K562 (cell line): ENCODE results near the gene CARMIL3. TPM values are rescaled to one million over a fixed set of nuclear protein-coding genes. Genes with fewer than 3 reads are reported as not detected.

Experiments
- BDP1 ChIP-seq: IDR thresholded peaks from 3 replicates; pipeline ENCODE4 v1.6.1; 2011; ENCODE audit not compliant: insufficient read length, insufficient read depth
- BHLHE40 ChIP-seq: IDR thresholded peaks from 2 replicates; pipeline ENCODE4 v1.6.1; 2011; ENCODE audit warnings: low read length, improper control_type of control experiment
- BRD9 ChIP-seq: fragments of 450-650 bp; IDR thresholded peaks from 2 replicates; pipeline ENCODE4 v1.6.1; 2018; ENCODE audit warnings: low read depth; ENCODE audit not compliant: partially characterized antibody
- CBFB ChIP-seq: sonication (generic); formaldehyde crosslinking; IDR thresholded peaks from 2 replicates; pipeline ENCODE4 v1.4.0; 2020; ENCODE audit warnings: mild to moderate bottlenecking, missing genetic modification reagents
- E2F3 ChIP-seq: fragments of 250-450 bp; sonication (Bioruptor Pico); IDR thresholded peaks from 2 replicates; pipeline ENCODE4 v1.4.0; 2020; ENCODE audit warnings: mild to moderate bottlenecking
- ELK1 ChIP-seq: sonication (generic); formaldehyde crosslinking; IDR thresholded peaks from 2 replicates; pipeline ENCODE4 v1.8.1; 2022; ENCODE audit warnings: missing genetic modification reagents
- ETV1 ChIP-seq: fragments of 450-650 bp; conservative IDR thresholded peaks from 2 replicates; pipeline ENCODE4 v1.6.1; 2016; ENCODE audit warnings: missing genetic modification characterization, control low read depth, low read depth, missing compliant biosample characterization
- FIP1L1 ChIP-seq: fragments of 200-400 bp; formaldehyde crosslinking; IDR thresholded peaks from 2 replicates; pipeline ENCODE4 v1.6.1; 2018; ENCODE audit warnings: mild to moderate bottlenecking, low read depth, low read length; ENCODE audit not compliant: poor library complexity, severe bottlenecking
- GATAD2B ChIP-seq: fragments of 450-650 bp; IDR thresholded peaks from 2 replicates; pipeline ENCODE4 v1.6.1; 2017; ENCODE audit warnings: mild to moderate bottlenecking, borderline replicate concordance
- HMG20A ChIP-seq: fragments of 450-650 bp; formaldehyde crosslinking; conservative IDR thresholded peaks from 2 replicates; pipeline ENCODE4 v1.4.0; 2020; ENCODE audit warnings: mild to moderate bottlenecking, mixed read lengths
- IRF2 ChIP-seq: sonication (generic); formaldehyde crosslinking; IDR thresholded peaks from 2 replicates; pipeline ENCODE4 v1.8.1; 2022; ENCODE audit warnings: mild to moderate bottlenecking, missing genetic modification reagents
- JUNB ChIP-seq: fragments of 450-650 bp; formaldehyde crosslinking; conservative IDR thresholded peaks from 2 replicates; pipeline ENCODE4 v1.4.0; 2020; ENCODE audit warnings: mild to moderate bottlenecking
- LARP7 ChIP-seq: fragments of 450-650 bp; IDR thresholded peaks from 2 replicates; pipeline ENCODE4 v1.6.1; 2016
- LEF1 ChIP-seq: fragments of 450-650 bp; IDR thresholded peaks from 2 replicates; pipeline ENCODE4 v1.6.1; 2016; ENCODE audit warnings: mild to moderate bottlenecking
- MEF2A ChIP-seq: IDR thresholded peaks from 2 replicates; pipeline ENCODE4 v1.6.1; 2011; ENCODE audit warnings: low read depth, mild to moderate bottlenecking, low read length, moderate library complexity; ENCODE audit not compliant: control insufficient read depth
- SIN3B ChIP-seq: fragments of 450-650 bp; IDR thresholded peaks from 2 replicates; pipeline ENCODE4 v1.6.1; 2017; ENCODE audit warnings: low read depth, mild to moderate bottlenecking, moderate library complexity
- SMARCA4 ChIP-seq: fragments of 450-650 bp; IDR thresholded peaks from 2 replicates; pipeline ENCODE4 v1.6.1; 2016
- SP1 ChIP-seq: sonication (generic); formaldehyde crosslinking; IDR thresholded peaks from 2 replicates; pipeline ENCODE4 v1.8.1; 2022; ENCODE audit warnings: mild to moderate bottlenecking, missing genetic modification reagents
- TFAM ChIP-seq: fragments of 250-450 bp; sonication (Bioruptor Pico); conservative IDR thresholded peaks from 2 replicates; pipeline ENCODE4 v1.5.0; 2021; ENCODE audit warnings: mild to moderate bottlenecking, moderate library complexity
- XRCC5 ChIP-seq: fragments of 200-400 bp; formaldehyde crosslinking; IDR thresholded peaks from 2 replicates; pipeline ENCODE4 v1.6.1; 2017; ENCODE audit warnings: low read depth, mild to moderate bottlenecking, low read length
- ZFPM2 ChIP-seq: fragments of 250-450 bp; sonication (Bioruptor Pico); IDR thresholded peaks from 2 replicates; pipeline ENCODE4 v1.5.1; 2022; ENCODE audit warnings: mild to moderate bottlenecking
- ZNF277 ChIP-seq: fragments of 250-450 bp; sonication (Bioruptor Pico); IDR thresholded peaks from 2 replicates; pipeline ENCODE4 v1.8.0; 2022; ENCODE audit warnings: inconsistent platforms, mild to moderate bottlenecking, moderate library complexity, borderline replicate concordance
- ZNF696 ChIP-seq: fragments of 250-450 bp; sonication (Bioruptor Pico); conservative IDR thresholded peaks from 2 replicates; pipeline ENCODE4 v1.4.0; 2020; ENCODE audit warnings: mild to moderate bottlenecking, moderate library complexity
- polyA plus RNA-seq, 8 experiments: library from polyadenylated mRNA; depleted of rRNA in 4 of 8; stranded (reverse) in 5 of 8; unstranded in 3 of 8; fragments of >200 nt; fragmentation: Nextera tagmentation in 2 of 8; fragmentation: Illumina TruSeq in 1 of 8; extraction: Ambion mirVana in 2 of 8; extraction: Trizol in 1 of 8; gene quantifications; 2 replicates each; pipeline versions ENCODE4 v1.2.1 to v1.2.3, GENCODE V29; 2011 to 2014; ENCODE audit warnings: inconsistent platforms in 1 of 8, missing spikeins in 1 of 8
- total RNA-seq, 7 experiments: library from RNA; depleted of rRNA in 6 of 7; stranded (reverse); fragments of >200 nt in 6 of 7; fragmentation: Illumina TruSeq in 2 of 7; extraction: Trizol in 2 of 7; gene quantifications; 2 replicates each; pipeline versions ENCODE4 v1.2.1 to v1.2.3, GENCODE V29; 2011 to 2021; ENCODE audit warnings: low replicate concordance in 1 of 7
- TF ChIP-seq, protein P1 (sequence below): fragments of 250-450 bp; sonication (Bioruptor Pico); IDR thresholded peaks from 2 replicates; pipeline ENCODE4 v1.6.1; 2021; ENCODE audit warnings: mild to moderate bottlenecking
- TF ChIP-seq, protein P2 (sequence below): sonication (generic); formaldehyde crosslinking; IDR thresholded peaks from 2 replicates; pipeline ENCODE4 v1.8.0; 2023; ENCODE audit warnings: mild to moderate bottlenecking, missing genetic modification reagents
- TF ChIP-seq, protein P3 (sequence below): fragments of 250-450 bp; sonication (Bioruptor Pico); IDR thresholded peaks from 2 replicates; pipeline ENCODE4 v1.4.0; 2020

Gene CARMIL3
- total and polyA plus RNA-seq, 9 of the 15 experiments (the other 6 are each of a cell fraction or from before 2014, with no cell fraction given): 0.01 to 0.11 (median 0.05) TPM; not detected in 5

- no peak for TF ChIP-seq LARP7
- peak; percentile 94 for TF ChIP-seq ETV1 (tag)
- no peak for TF ChIP-seq JUNB
- TF ChIP-seq XRCC5: 0 out of 2 replicates have a peak, but pooled peaks have one; percentile 12
- no peak for TF ChIP-seq TFAM
- TF ChIP-seq GATAD2B: no peak
- TF ChIP-seq ZNF277: no peak
- TF ChIP-seq HMG20A: no peak
- TF ChIP-seq LEF1: no peak
- TF ChIP-seq E2F3 (CRISPR knock-in tag): no peak
- TF ChIP-seq ELK1: no peak
- TF ChIP-seq, protein P1, sequence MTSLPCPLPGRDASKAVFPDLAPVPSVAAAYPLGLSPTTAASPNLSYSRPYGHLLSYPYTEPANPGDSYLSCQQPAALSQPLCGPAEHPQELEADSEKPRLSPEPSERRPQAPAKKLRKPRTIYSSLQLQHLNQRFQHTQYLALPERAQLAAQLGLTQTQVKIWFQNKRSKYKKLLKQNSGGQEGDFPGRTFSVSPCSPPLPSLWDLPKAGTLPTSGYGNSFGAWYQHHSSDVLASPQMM (CRISPR knock-in tag): no peak
- TF ChIP-seq SIN3B: no peak
- no peak; the same call in 1 of the 2 replicates for TF ChIP-seq SMARCA4
- TF ChIP-seq ZFPM2 (CRISPR knock-in tag): no peak
- no peak for TF ChIP-seq FIP1L1
- TF ChIP-seq SP1 (CRISPR knock-in tag): no peak
- peak; percentile 59 for TF ChIP-seq BRD9
- TF ChIP-seq IRF2 (CRISPR knock-in tag): no peak
- TF ChIP-seq CBFB (CRISPR knock-in tag): no peak
- TF ChIP-seq BHLHE40: no peak
- TF ChIP-seq ZNF696 (CRISPR knock-in tag): no peak
- TF ChIP-seq, protein P2, sequence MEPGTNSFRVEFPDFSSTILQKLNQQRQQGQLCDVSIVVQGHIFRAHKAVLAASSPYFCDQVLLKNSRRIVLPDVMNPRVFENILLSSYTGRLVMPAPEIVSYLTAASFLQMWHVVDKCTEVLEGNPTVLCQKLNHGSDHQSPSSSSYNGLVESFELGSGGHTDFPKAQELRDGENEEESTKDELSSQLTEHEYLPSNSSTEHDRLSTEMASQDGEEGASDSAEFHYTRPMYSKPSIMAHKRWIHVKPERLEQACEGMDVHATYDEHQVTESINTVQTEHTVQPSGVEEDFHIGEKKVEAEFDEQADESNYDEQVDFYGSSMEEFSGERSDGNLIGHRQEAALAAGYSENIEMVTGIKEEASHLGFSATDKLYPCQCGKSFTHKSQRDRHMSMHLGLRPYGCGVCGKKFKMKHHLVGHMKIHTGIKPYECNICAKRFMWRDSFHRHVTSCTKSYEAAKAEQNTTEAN (CRISPR knock-in tag): no peak
- TF ChIP-seq BDP1: no peak
- TF ChIP-seq MEF2A: no peak
- TF ChIP-seq, protein P3, sequence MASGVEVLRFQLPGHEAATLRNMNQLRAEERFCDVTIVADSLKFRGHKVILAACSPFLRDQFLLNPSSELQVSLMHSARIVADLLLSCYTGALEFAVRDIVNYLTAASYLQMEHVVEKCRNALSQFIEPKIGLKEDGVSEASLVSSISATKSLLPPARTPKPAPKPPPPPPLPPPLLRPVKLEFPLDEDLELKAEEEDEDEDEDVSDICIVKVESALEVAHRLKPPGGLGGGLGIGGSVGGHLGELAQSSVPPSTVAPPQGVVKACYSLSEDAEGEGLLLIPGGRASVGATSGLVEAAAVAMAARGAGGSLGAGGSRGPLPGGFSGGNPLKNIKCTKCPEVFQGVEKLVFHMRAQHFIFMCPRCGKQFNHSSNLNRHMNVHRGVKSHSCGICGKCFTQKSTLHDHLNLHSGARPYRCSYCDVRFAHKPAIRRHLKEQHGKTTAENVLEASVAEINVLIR (CRISPR knock-in tag): no peak
Observed at GRCh38 chr14:24113801-24114531, 62.2 kb downstream of the CARMIL3 start (continued).
